Esophagus muscularis mucosa (tissue), 4 donors: ENCODE results near the gene TMEM109. TPM values are rescaled to one million over a fixed set of nuclear protein-coding genes. Genes with fewer than 3 reads are reported as not detected.
A peak's percentile ranks its signal among the peaks of the same experiment; 100 is the strongest.

Experiments
- DNase-seq: peaks from one replicate; pipeline ENCODE4 v3.0.0-alpha.2; 2017; ENCODE audit errors: extremely low spot score
- H3K27ac ChIP-seq, 4 donors: fragments of 200-600 bp; sonication (generic); replicated peaks in 1 of 4; 1 replicate in 3 of 4; 2 replicates in 1 of 4; pipeline ENCODE4 v1.5.1; 2016 to 2019; ENCODE audit warnings: mild to moderate bottlenecking in 1 of 4
- H3K27me3 ChIP-seq, 4 donors: fragments of 200-600 bp; sonication (generic); one replicate each; pipeline versions ENCODE4 v1.5.1 to v1.6.0; 2016 to 2019
- H3K36me3 ChIP-seq, 4 donors: fragments of 200-600 bp; sonication (generic); one replicate each; pipeline ENCODE4 v1.5.1; 2016 to 2019
- H3K4me1 ChIP-seq, 4 donors: fragments of 200-600 bp; sonication (generic); one replicate each; pipeline ENCODE4 v1.5.1; 2016 to 2019
- H3K4me3 ChIP-seq, 4 donors: fragments of 200-600 bp; sonication (generic); 1 replicate in 2 of 4; 2 replicates in 2 of 4; pipeline ENCODE4 v1.5.1; 2016 to 2019; ENCODE audit warnings: mild to moderate bottlenecking in 4 of 4, moderate library complexity in 1 of 4
- H3K9me3 ChIP-seq, 4 donors: fragments of 200-600 bp; sonication (generic); 1 replicate in 3 of 4; 2 replicates in 1 of 4; pipeline ENCODE4 v1.5.1; 2016 to 2019
- EP300 ChIP-seq: sonication (generic); formaldehyde crosslinking; IDR thresholded peaks from one replicate; pipeline ENCODE4 v1.6.1; 2017; ENCODE audit warnings: antibody characterized with exemption
- POLR2A ChIP-seq: fragments of 450-650 bp; IDR thresholded peaks from one replicate; pipeline ENCODE4 v1.6.1; 2017; ENCODE audit warnings: antibody characterized with exemption, moderate library complexity, mild to moderate bottlenecking, low read depth
- POLR2AphosphoS5 ChIP-seq, 2 donors: sonication (generic); formaldehyde crosslinking; IDR thresholded peaks; one replicate each; pipeline ENCODE4 v1.6.1; 2017; ENCODE audit warnings: antibody characterized with exemption in 2 of 2
- WGBS: methylation state at CpG from one replicate; pipeline ENCODE4 v1.1.5; 2018; 5-methylcytosine and 5-hydroxymethylcytosine counted together
- intact Hi-C: fragments of 100-400 bp; cut with DNase I; formaldehyde crosslinking; loops from one replicate; pipeline ENCODE4 v1.15.1; 2023
- total RNA-seq, 4 donors: library from RNA; depleted of rRNA; stranded (reverse); fragments of >200 nt; gene quantifications; one replicate each; pipeline versions ENCODE4 v1.1.0 to v1.2.1, GENCODE V29; 2016
- TF ChIP-seq, protein P1 (sequence below), 3 experiments: fragments of 200-600 bp in 2 of 3; fragments of 450-650 bp in 1 of 3; sonication (generic) in 2 of 3; IDR thresholded peaks; one replicate each; pipeline ENCODE4 v1.5.1; 2017 to 2019; ENCODE audit warnings: antibody characterized with exemption in 3 of 3, mild to moderate bottlenecking in 2 of 3, moderate library complexity in 1 of 3

Gene TMEM109
- total RNA-seq, 4 donors from 2014 or later: 106 to 186 (median 138) TPM

DNA sequence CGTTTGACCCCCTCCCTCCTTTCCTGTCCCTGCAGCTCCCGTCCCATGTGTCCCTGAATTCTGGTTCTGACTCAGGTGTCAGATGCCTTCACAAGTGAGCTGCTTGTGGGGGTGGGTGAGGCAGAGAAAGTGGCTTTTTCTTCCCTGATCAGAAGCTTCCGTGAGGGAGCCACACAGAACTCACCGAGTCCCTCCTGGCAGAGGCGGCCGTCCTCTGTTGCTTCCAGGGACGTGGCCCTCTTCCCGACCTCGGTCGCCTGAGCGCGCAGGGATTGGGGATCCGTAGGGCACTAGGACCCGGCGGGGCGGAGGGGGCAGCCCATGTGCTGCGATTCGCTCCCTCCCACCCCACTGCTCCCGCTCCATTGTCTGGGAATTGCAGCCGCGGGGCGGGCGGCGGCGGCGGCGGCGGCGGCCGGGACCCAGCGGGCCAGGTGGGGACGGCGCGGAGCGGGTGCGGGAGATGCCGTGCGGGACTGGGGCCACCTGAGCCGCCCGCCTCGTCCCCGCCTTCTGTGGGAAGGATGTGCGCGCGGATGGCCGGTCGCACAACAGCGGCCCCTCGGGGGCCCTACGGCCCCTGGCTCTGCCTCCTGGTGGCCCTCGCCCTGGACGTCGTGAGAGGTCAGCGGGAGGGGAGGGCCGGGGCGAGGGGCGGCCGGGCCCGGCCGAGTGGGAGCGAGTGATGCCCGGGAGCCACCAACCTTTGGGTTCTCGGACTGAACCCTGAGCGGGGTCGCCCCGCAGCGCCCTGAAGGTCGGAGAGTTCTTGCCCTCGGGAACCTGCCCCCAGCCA is 10.3 kb downstream of the TMEM109 start, which contains the start of gene TMEM132A:
TMEM132A (plus strand) TSS at position 351 of the 796 bp plus-strand sequence; CDS start at position 525, 174 bp downstream.
- 1% methylated on average over 20 of the region's 69 CpGs for WGBS
- H3K27me3 ChIP-seq: peaks cover 0 to 35% (median 7%) of the 10 kb centered on the region in 4 donors

DNA sequence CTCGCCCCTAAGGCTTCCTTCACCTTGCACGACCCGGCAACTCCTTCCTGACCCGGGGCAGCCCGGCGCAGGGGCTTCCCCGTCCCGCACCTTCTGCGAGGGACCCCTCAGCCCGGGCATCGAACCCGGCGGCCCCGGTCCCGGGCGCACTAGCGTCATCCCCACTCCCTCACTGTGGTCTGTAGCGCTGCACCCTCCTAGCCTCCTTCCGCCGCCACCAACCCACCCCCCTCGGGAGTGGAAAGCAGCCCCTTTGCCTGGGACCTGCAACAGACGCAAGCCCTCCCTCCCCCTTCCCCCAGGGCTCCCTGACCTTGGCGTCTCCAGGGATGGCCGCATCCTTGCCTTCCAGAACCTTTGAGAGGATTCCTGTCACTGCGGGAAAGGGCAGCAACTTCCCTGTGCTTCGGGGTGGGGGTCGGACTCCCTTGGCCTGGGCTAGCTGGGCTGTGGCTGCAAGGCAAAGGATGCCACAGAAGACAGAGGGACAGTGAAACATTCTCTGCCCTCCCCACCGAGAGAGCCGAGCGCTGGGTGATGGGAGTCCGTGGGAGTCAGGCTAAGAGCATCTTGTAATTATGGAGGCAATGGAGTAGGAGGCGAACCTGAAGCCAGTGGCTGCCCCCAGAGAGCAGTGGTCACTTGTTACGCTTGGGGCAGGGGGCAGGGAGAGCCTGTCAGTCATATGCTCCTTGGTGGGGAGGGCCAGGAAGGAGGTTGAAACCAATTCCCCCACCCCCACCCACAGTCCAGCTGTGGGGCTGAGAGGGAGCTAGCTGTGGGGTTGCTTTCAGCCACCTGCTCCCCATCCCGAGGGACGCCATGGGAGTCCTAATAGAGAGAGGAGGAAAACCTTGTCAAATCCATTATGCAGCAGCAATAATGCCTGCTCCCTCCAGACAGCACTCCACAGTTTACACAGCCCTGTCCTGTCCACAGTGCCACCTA is 11.2 kb downstream of the TMEM109 start:
- no peak for TF ChIP-seq POLR2A
- TF ChIP-seq EP300: no peak
- no peak for TF ChIP-seq POLR2AphosphoS5 (IDR thresholded peaks at IDR 0.05)
- TF ChIP-seq, protein P1, sequence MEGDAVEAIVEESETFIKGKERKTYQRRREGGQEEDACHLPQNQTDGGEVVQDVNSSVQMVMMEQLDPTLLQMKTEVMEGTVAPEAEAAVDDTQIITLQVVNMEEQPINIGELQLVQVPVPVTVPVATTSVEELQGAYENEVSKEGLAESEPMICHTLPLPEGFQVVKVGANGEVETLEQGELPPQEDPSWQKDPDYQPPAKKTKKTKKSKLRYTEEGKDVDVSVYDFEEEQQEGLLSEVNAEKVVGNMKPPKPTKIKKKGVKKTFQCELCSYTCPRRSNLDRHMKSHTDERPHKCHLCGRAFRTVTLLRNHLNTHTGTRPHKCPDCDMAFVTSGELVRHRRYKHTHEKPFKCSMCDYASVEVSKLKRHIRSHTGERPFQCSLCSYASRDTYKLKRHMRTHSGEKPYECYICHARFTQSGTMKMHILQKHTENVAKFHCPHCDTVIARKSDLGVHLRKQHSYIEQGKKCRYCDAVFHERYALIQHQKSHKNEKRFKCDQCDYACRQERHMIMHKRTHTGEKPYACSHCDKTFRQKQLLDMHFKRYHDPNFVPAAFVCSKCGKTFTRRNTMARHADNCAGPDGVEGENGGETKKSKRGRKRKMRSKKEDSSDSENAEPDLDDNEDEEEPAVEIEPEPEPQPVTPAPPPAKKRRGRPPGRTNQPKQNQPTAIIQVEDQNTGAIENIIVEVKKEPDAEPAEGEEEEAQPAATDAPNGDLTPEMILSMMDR (IDR thresholded peaks at IDR 0.05): no peak
- Histone ChIP-seq H3K9me3 (no peaks in the 10 kb centered on the region), H3K4me3 (peak overlapping the region; percentile 60 to 74 (median 73)), H3K27me3 (peaks cover 0 to 40% (median 7%) of the 10 kb centered on the region in 4 donors), H3K27ac (peak overlapping the region in 1 of 4 donors; percentile 12), H3K4me1 (peaks cover 19 to 27% (median 23%) of the 10 kb centered on the region in 4 donors), H3K36me3 (peaks cover 27 to 35% (median 34%) of the 10 kb centered on the region in 4 donors)
- WGBS: 8% methylated on average over 32 of the region's 35 CpGs
- no peak for DNase-seq
- intact Hi-C loops: no loop called here

More for the DNA sequence above, 10.3 kb downstream of the TMEM109 start, which contains the start of gene TMEM132A:
- H3K36me3 ChIP-seq: peaks cover 34 to 42% (median 40%) of the 10 kb centered on the region in 4 donors
- H3K4me1 ChIP-seq: peaks cover 28 to 36% (median 31%) of the 10 kb centered on the region in 4 donors
- TF ChIP-seq EP300 (no peak), POLR2A (no peak), POLR2AphosphoS5 (IDR thresholded peaks at IDR 0.05) (peak in 1 of 2 donors; percentile 74)
- TF ChIP-seq, protein P1 (IDR thresholded peaks at IDR 0.05): peak in 1 of 3 experiments; percentile 9
- H3K9me3 ChIP-seq: no peaks in the 10 kb centered on the region
- no peak for DNase-seq
- intact Hi-C loops: no loop called here
- peak within 1 kb of the TSS in 1 of 4 donors; percentile 12 for H3K27ac ChIP-seq
- H3K4me3 ChIP-seq: peak within 1 kb of the TSS; percentile 60 to 74 (median 73)

DNA sequence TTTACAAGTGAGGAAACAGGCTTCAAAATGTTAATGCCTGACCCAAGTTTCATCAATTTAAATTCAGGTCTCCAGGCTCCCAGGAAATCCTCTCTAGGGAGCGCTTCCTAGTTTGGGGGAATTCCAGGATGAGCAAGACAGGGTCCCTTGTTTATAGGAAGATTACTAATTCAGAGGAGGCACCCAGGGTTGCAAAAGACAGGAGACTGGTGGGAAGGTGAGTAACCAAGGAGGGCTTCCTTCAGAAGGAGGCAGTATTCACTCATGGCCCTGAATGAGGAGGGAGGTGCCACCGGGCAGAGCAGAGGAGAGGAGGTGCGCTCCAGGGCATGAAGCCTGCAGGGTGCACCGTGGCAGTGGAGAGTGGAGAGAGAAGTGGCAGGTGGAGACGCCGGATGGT is 11.9 kb downstream of the TMEM109 start:
- Histone ChIP-seq H3K27me3 (peaks cover 0 to 40% (median 7%) of the 10 kb centered on the region in 4 donors), H3K27ac (no peak overlapping the region), H3K36me3 (peaks cover 21 to 31% (median 28%) of the 10 kb centered on the region in 4 donors), H3K4me1 (peaks cover 18 to 24% (median 23%) of the 10 kb centered on the region in 4 donors), H3K4me3 (no peak overlapping the region), H3K9me3 (no peaks in the 10 kb centered on the region)
- TF ChIP-seq, protein P1 (IDR thresholded peaks at IDR 0.05): no peak
- no peak for TF ChIP-seq POLR2AphosphoS5 (IDR thresholded peaks at IDR 0.05)
- TF ChIP-seq POLR2A: no peak
- no peak for TF ChIP-seq EP300
- WGBS: 89% methylated on average over 6 of the region's 6 CpGs
- intact Hi-C loops: no loop called here
- DNase-seq: no peak

DNA sequence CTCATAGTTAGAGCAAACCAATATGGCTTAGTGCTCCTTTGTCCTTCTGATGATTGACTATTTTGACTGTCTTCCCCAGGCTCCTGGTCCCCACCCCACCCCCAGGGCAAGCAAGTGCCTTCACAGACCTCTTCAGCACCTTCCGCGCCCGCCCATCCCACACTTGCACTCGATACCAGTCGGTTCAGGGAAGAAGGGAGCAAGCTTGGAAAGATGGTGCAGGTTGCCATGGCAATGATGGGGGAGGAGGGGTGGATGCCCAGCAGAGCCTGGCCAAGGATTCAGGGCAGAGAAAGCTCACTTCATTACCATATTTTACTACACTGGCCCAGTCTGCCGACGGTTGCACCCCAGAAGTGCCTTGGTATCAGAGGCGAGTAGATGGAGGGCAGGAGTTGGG is 12.5 kb downstream of the TMEM109 start:
- WGBS: 95% methylated on average over 8 of the region's 8 CpGs
- Histone ChIP-seq H3K27me3 (peaks cover 0 to 40% (median 7%) of the 10 kb centered on the region in 4 donors), H3K9me3 (no peaks in the 10 kb centered on the region), H3K36me3 (peaks cover 15 to 25% (median 21%) of the 10 kb centered on the region in 4 donors), H3K27ac (no peak overlapping the region), H3K4me3 (no peak overlapping the region), H3K4me1 (peaks cover 18 to 24% (median 23%) of the 10 kb centered on the region in 4 donors)
- intact Hi-C loops: no loop called here
- TF ChIP-seq, protein P1 (IDR thresholded peaks at IDR 0.05): no peak
- no peak for TF ChIP-seq EP300
- TF ChIP-seq POLR2A: no peak
- TF ChIP-seq POLR2AphosphoS5 (IDR thresholded peaks at IDR 0.05): no peak
- DNase-seq: no peak
